Trophoblast cell (in vitro differentiated cells and primary cell): ENCODE measurements around the gene ERG.

Experiments used
- DNase-seq, 2 donors: peaks; one replicate each; pipeline ENCODE4 v3.0.0-alpha.2; 2016
- H2AFZ ChIP-seq: 2 replicates; pipeline ENCODE4 v1.6.1; 2013; ENCODE audit warnings: low read length, moderate library complexity, mild to moderate bottlenecking; ENCODE audit not compliant: insufficient read depth, poor library complexity
- H2AK5ac ChIP-seq: 2 replicates; pipeline ENCODE4 v1.6.1; 2013; ENCODE audit warnings: mild to moderate bottlenecking, low read length
- H2BK120ac ChIP-seq: 2 replicates; pipeline ENCODE4 v1.6.1; 2013; ENCODE audit warnings: low read length, mild to moderate bottlenecking, moderate library complexity; ENCODE audit not compliant: insufficient read depth, poor library complexity
- H2BK12ac ChIP-seq: 2 replicates; pipeline ENCODE4 v1.6.1; 2013; ENCODE audit warnings: mild to moderate bottlenecking, low read length, moderate library complexity
- H2BK5ac ChIP-seq: 2 replicates; pipeline ENCODE4 v1.6.1; 2013; ENCODE audit warnings: low read length, low read depth, moderate library complexity, mild to moderate bottlenecking; ENCODE audit not compliant: poor library complexity
- H3K14ac ChIP-seq: 2 replicates; pipeline ENCODE4 v1.6.1; 2013; ENCODE audit warnings: mild to moderate bottlenecking, low read length
- H3K18ac ChIP-seq: 2 replicates; pipeline ENCODE4 v1.6.1; 2013; ENCODE audit warnings: mild to moderate bottlenecking, low read length
- H3K23ac ChIP-seq: 2 replicates; pipeline ENCODE4 v1.6.1; 2013; ENCODE audit warnings: low read length
- H3K27ac ChIP-seq: 2 replicates; pipeline ENCODE4 v1.5.1; 2013; ENCODE audit warnings: low read depth, mild to moderate bottlenecking, inconsistent platforms, low read length, moderate library complexity
- H3K27me3 ChIP-seq: 2 replicates; pipeline ENCODE4 v1.6.1; 2013; ENCODE audit warnings: inconsistent platforms, mild to moderate bottlenecking, low read length, moderate library complexity; ENCODE audit not compliant: insufficient read depth
- H3K36me3 ChIP-seq, 2 experiments: 1 replicate in 1 of 2; 2 replicates in 1 of 2; pipeline ENCODE4 v1.6.1; 2013; ENCODE audit warnings: low read length in 2 of 2, mild to moderate bottlenecking in 2 of 2, moderate library complexity in 1 of 2; ENCODE audit not compliant: insufficient read depth in 2 of 2, control insufficient read depth in 1 of 2
- H3K4ac ChIP-seq: 2 replicates; pipeline ENCODE4 v1.6.1; 2013; ENCODE audit warnings: low read depth, mild to moderate bottlenecking, low read length, moderate library complexity
- H3K4me1 ChIP-seq, 2 experiments: 1 replicate in 1 of 2; 2 replicates in 1 of 2; pipeline ENCODE4 v1.6.1; 2013; ENCODE audit warnings: low read length in 2 of 2, mild to moderate bottlenecking in 2 of 2, moderate library complexity in 1 of 2; ENCODE audit not compliant: insufficient read depth in 2 of 2, control insufficient read depth in 1 of 2
- H3K4me2 ChIP-seq: 2 replicates; pipeline ENCODE4 v1.6.1; 2013; ENCODE audit warnings: inconsistent platforms, mild to moderate bottlenecking, low read length, moderate library complexity
- H3K4me3 ChIP-seq: 2 replicates; pipeline ENCODE4 v1.5.1; 2013; ENCODE audit warnings: mild to moderate bottlenecking, low read depth, low read length, inconsistent platforms
- H3K79me1 ChIP-seq: one replicate; pipeline ENCODE4 v1.6.1; 2013; ENCODE audit warnings: low read length
- H3K79me2 ChIP-seq: 2 replicates; pipeline ENCODE4 v1.6.1; 2013; ENCODE audit warnings: low read length, mild to moderate bottlenecking; ENCODE audit not compliant: control insufficient read depth, insufficient read depth, poor library complexity
- H3K9ac ChIP-seq: 2 replicates; pipeline ENCODE4 v1.6.1; 2013; ENCODE audit warnings: mild to moderate bottlenecking, low read length
- H3K9me3 ChIP-seq: 2 replicates; pipeline ENCODE4 v1.6.1; 2013; ENCODE audit warnings: low read depth, mild to moderate bottlenecking, control low read depth, inconsistent platforms, low read length; ENCODE audit not compliant: insufficient read depth
- H4K12ac ChIP-seq: 2 replicates; pipeline ENCODE4 v1.6.1; 2013; ENCODE audit warnings: low read depth, mild to moderate bottlenecking, low read length, moderate library complexity
- H4K8ac ChIP-seq: 2 replicates; pipeline ENCODE4 v1.6.1; 2013; ENCODE audit warnings: low read depth, mild to moderate bottlenecking, low read length, moderate library complexity
- H4K91ac ChIP-seq: one replicate; pipeline ENCODE4 v1.6.1; 2013; ENCODE audit warnings: low read depth, mild to moderate bottlenecking, low read length, moderate library complexity
- WGBS: extraction: QIAGEN DNeasy Blood & Tissue Kit; methylation state at CpG from one replicate; pipeline ENCODE4 v1.1.7; 2013; ENCODE audit warnings: missing lambda C conversion rate; ENCODE audit not compliant: insufficient read length, insufficient coverage; ENCODE audit errors: extremely low coverage; 5-methylcytosine and 5-hydroxymethylcytosine counted together

The ERG gene

DNA sequence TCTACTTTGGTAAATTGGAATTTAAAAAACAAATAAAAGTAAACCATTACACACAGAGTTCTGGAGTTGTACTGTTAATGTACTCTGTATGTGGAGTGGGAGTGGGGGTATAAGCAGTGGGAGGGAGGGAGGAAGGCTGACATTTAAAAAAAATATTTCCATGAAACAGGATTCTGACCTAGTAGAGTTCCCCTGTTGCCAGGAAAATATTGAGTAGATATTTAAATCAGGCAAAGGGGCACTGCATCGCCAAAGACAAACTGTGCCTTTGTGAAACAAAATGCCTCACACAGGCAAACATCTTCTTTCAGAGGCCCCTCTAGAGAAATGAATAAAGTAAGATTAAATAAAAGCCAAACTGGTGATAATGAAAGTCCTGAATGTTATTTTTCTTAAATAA lies 87.8 kb downstream of the ERG start:
- Histone ChIP-seq H2AK5ac (no peak overlapping the region), H3K4me3 (no peak overlapping the region), H3K9me3 (peaks cover 3% of the 10 kb centered on the region), H4K12ac (no peak overlapping the region), H3K18ac (no peak overlapping the region), H3K23ac (no peak overlapping the region), H3K9ac (no peak overlapping the region), H2AFZ (no peak overlapping the region), H3K79me1 (no peaks in the 10 kb centered on the region), H2BK12ac (no peak overlapping the region), H3K14ac (no peak overlapping the region), H3K36me3 (no peaks in the 10 kb centered on the region), H2BK120ac (no peak overlapping the region), H3K4me2 (no peak overlapping the region), H2BK5ac (no peak overlapping the region), H3K79me2 (no peaks in the 10 kb centered on the region), H3K4me1 (no peaks in the 10 kb centered on the region), H3K27ac (no peak overlapping the region), H4K8ac (no peak overlapping the region), H3K4ac (no peak overlapping the region), H3K27me3 (no peaks in the 10 kb centered on the region), H4K91ac (no peak overlapping the region)
- no peak for DNase-seq
- no CpG with 5 or more reads among the region's 1 CpG for WGBS

DNA sequence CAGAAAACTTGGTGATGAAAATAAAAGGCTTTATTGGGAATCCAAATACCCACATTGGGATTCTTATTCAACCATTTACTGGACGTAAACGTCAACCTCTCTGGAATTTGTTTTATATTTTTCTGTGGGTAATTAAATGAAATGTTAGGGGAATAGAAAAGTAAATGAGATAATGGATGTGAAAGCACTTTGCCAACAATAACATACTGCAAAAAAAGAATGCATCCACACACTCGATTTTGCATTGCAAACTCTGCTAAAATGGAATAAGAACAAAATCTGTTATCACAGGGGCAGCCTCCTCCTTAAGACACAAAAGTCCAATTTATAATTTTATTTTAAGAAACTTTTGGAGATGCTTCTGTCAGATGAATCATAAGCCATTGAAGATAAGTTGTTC lies 88.4 kb downstream of the ERG start:
- H3K4me2 ChIP-seq, result no peak overlapping the region
- H3K79me2 ChIP-seq, result no peaks in the 10 kb centered on the region
- H3K27ac ChIP-seq, result no peak overlapping the region
- no peak overlapping the region for H3K9ac ChIP-seq
- no peak overlapping the region for H2AFZ ChIP-seq
- H3K4ac ChIP-seq, result no peak overlapping the region
- H3K23ac ChIP-seq, result no peak overlapping the region
- WGBS, result no CpG with 5 or more reads among the region's 3 CpGs
- no peak overlapping the region for H3K14ac ChIP-seq
- H3K4me1 ChIP-seq, result no peaks in the 10 kb centered on the region
- H4K12ac ChIP-seq, result no peak overlapping the region
- H2BK12ac ChIP-seq, result no peak overlapping the region
- no peaks in the 10 kb centered on the region for H3K79me1 ChIP-seq
- H2BK120ac ChIP-seq, result no peak overlapping the region
- DNase-seq, result no peak
- H2BK5ac ChIP-seq, result no peak overlapping the region
- peaks cover 3% of the 10 kb centered on the region for H3K9me3 ChIP-seq
- H4K8ac ChIP-seq, result no peak overlapping the region
- no peak overlapping the region for H4K91ac ChIP-seq
- no peaks in the 10 kb centered on the region for H3K27me3 ChIP-seq
- no peak overlapping the region for H2AK5ac ChIP-seq
- H3K4me3 ChIP-seq, result no peak overlapping the region
- no peak overlapping the region for H3K18ac ChIP-seq
- H3K36me3 ChIP-seq, result no peaks in the 10 kb centered on the region

DNA sequence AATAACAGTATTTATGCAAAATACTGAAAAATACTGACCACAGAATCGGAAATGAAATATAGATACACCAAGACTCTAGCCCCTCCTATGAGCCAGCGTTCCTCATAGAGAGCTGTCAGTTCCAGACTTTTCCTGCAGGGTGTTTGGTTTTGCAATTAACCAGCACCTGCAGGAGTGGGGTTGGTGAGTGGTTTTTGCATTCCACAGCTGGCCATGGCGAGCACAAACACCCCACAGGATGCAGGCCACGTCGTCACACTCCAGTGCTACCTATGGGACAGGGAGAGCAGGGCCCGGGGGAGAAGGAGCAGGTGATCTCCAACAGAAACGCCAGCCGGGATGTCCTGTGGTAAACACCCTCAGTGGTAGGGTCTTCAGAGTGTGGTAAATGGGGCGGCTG lies 94.1 kb downstream of the ERG start:
- peak; percentile 30 to 37 for DNase-seq
- H2BK12ac ChIP-seq, result no peak overlapping the region
- H2AFZ ChIP-seq, result no peak overlapping the region
- no peak overlapping the region for H4K12ac ChIP-seq
- no CpG with 5 or more reads among the region's 9 CpGs for WGBS
- no peak overlapping the region for H2AK5ac ChIP-seq
- no peak overlapping the region for H3K4me2 ChIP-seq
- H2BK5ac ChIP-seq, result no peak overlapping the region
- H3K23ac ChIP-seq, result no peak overlapping the region
- no peak overlapping the region for H3K18ac ChIP-seq
- H4K91ac ChIP-seq, result no peak overlapping the region
- no peaks in the 10 kb centered on the region for H3K4me1 ChIP-seq
- H3K79me2 ChIP-seq, result no peaks in the 10 kb centered on the region
- H3K4ac ChIP-seq, result no peak overlapping the region
- no peak overlapping the region for H3K27ac ChIP-seq
- no peaks in the 10 kb centered on the region for H3K79me1 ChIP-seq
- H3K36me3 ChIP-seq, result no peaks in the 10 kb centered on the region
- no peak overlapping the region for H3K4me3 ChIP-seq
- no peaks in the 10 kb centered on the region for H3K27me3 ChIP-seq
- H3K14ac ChIP-seq, result no peak overlapping the region
- H4K8ac ChIP-seq, result no peak overlapping the region
- H2BK120ac ChIP-seq, result no peak overlapping the region
- peaks cover 3% of the 10 kb centered on the region for H3K9me3 ChIP-seq
- no peak overlapping the region for H3K9ac ChIP-seq

DNA sequence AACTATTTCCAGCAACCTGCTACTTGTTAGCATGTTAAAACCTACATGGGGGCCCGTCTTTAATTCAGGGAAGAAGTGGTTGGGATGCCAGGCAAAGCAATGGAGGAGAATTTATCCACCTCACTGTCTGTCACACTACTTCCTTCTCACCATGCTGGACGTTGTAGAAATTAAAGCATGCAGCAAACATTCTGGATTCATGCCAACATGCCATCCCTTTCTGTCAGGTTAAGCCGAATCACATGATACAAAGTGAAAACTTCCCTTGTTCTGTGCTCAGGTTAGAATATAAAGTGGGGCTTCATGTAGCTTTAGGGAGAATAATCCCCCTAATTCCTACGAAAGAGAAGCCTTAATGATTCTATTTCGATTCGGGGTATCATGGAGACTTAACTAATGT lies 95.5 kb downstream of the ERG start:
- Histone ChIP-seq H3K4ac (no peak overlapping the region), H3K4me1 (no peaks in the 10 kb centered on the region), H4K91ac (no peak overlapping the region), H3K4me3 (no peak overlapping the region), H3K23ac (no peak overlapping the region), H4K8ac (no peak overlapping the region), H3K14ac (no peak overlapping the region), H3K36me3 (no peaks in the 10 kb centered on the region), H2AK5ac (no peak overlapping the region), H2BK120ac (no peak overlapping the region), H3K27ac (no peak overlapping the region), H3K79me2 (no peaks in the 10 kb centered on the region), H4K12ac (no peak overlapping the region), H2BK12ac (no peak overlapping the region), H2AFZ (no peak overlapping the region), H3K9ac (no peak overlapping the region), H3K9me3 (no peaks in the 10 kb centered on the region), H2BK5ac (no peak overlapping the region), H3K18ac (no peak overlapping the region), H3K27me3 (no peaks in the 10 kb centered on the region), H3K79me1 (no peaks in the 10 kb centered on the region), H3K4me2 (no peak overlapping the region)
- no peak for DNase-seq
- no CpG with 5 or more reads among the region's 6 CpGs for WGBS
